Caco-2 (cell line): ENCODE measurements around the gene SLC22A23. TPM values are rescaled to one million over a fixed set of nuclear protein-coding genes. Genes with fewer than 3 reads are reported as not detected.
A peak's percentile ranks its signal among the peaks of the same experiment; 100 is the strongest.

ENCODE experiments used
- BruUV-seq: library from RNA; stranded (reverse); fragments of 400-500 nt; replicated peaks from 2 replicates; lab custom pipeline; 2021; lab: Mats Ljungman, UMichigan
- CTCF ChIA-PET: fragments of 300-600 bp; sonication (Branson Sonifier 250); formaldehyde crosslinking; loops from one replicate; lab custom pipeline; 2022; ENCODE audit warnings: antibody characterized with exemption; lab: Charles Lee
- POLR2A ChIA-PET: fragments of 300-600 bp; sonication (Branson Sonifier 250); formaldehyde crosslinking; loops from one replicate; lab custom pipeline; 2022; ENCODE audit warnings: antibody characterized with exemption; lab: Charles Lee
- DNase-seq, 2 experiments: peaks; one replicate each; pipeline versions ENCODE4 v3.0.0 to v3.0.0-alpha.2; 2020 to 2022
- H3K27me3 ChIP-seq: replicated peaks from 2 replicates; pipeline ENCODE4 v1.6.0; 2011; ENCODE audit warnings: low read length; ENCODE audit not compliant: control insufficient read depth, insufficient read depth
- H3K36me3 ChIP-seq: 2 replicates; pipeline ENCODE4 v1.5.1; 2011; ENCODE audit warnings: low read length; ENCODE audit not compliant: control insufficient read depth, insufficient read depth
- H3K4me1 ChIP-seq: fragments of 250-450 bp; sonication (Bioruptor Pico); 2 replicates; pipeline ENCODE4 v1.5.1; 2020; ENCODE audit warnings: mild to moderate bottlenecking
- H3K4me3 ChIP-seq: 2 replicates; pipeline ENCODE4 v1.5.1; 2011; ENCODE audit warnings: low read depth, mild to moderate bottlenecking, control low read depth, low read length
- H3K9me3 ChIP-seq: fragments of 250-450 bp; sonication (Bioruptor Pico); 2 replicates; pipeline ENCODE4 v1.5.1; 2020; ENCODE audit warnings: mild to moderate bottlenecking, moderate library complexity
- H3K27ac Mint-ChIP-seq: one replicate; pipeline ENCODE4 v1.8.0; 2022; ENCODE audit warnings: mixed read lengths; ENCODE audit not compliant: unreplicated experiment
- H3K27me3 Mint-ChIP-seq: one replicate; pipeline ENCODE4 v1.8.0; 2022; ENCODE audit warnings: mixed read lengths; ENCODE audit not compliant: insufficient read depth, unreplicated experiment
- H3K36me3 Mint-ChIP-seq: one replicate; pipeline ENCODE4 v1.8.0; 2022; ENCODE audit warnings: mild to moderate bottlenecking, mixed read lengths; ENCODE audit not compliant: insufficient read depth, unreplicated experiment
- H3K4me1 Mint-ChIP-seq: one replicate; pipeline ENCODE4 v1.8.0; 2022; ENCODE audit warnings: low read depth, mixed read lengths; ENCODE audit not compliant: unreplicated experiment
- H3K4me3 Mint-ChIP-seq: one replicate; pipeline ENCODE4 v1.8.0; 2022; ENCODE audit warnings: mild to moderate bottlenecking, moderate library complexity, mixed read lengths; ENCODE audit not compliant: unreplicated experiment
- H3K9me3 Mint-ChIP-seq: one replicate; pipeline ENCODE4 v1.8.0; 2022; ENCODE audit warnings: mixed read lengths; ENCODE audit not compliant: unreplicated experiment
- intact Hi-C: fragments of 100-400 bp; cut with micrococcal nuclease; formaldehyde crosslinking; loops from one replicate; pipeline ENCODE4 v1.10.0; 2022; ENCODE audit not compliant: unreplicated experiment
- total RNA-seq: library from RNA; stranded (reverse); gene quantifications from 2 replicates; pipeline ENCODE4 v1.2.3, GENCODE V29; 2022
- TF ChIP-seq, protein P1 (sequence below), 2 experiments: fragments of 200-600 bp in 1 of 2; IDR thresholded peaks; 1 replicate in 1 of 2; 2 replicates in 1 of 2; pipeline versions ENCODE4 v1.5.1 to v1.8.0; 2011 to 2022; ENCODE audit warnings: antibody characterized with exemption in 1 of 2, control low read depth in 1 of 2, inconsistent platforms in 1 of 2, low read depth in 1 of 2, low read length in 1 of 2, mild to moderate bottlenecking in 1 of 2, moderate library complexity in 1 of 2; ENCODE audit not compliant: insufficient read depth in 1 of 2, severe bottlenecking in 1 of 2, unreplicated experiment in 1 of 2

Gene SLC22A23
- total RNA-seq, 1 experiment from 2014 or later = 45.5 TPM

DNA sequence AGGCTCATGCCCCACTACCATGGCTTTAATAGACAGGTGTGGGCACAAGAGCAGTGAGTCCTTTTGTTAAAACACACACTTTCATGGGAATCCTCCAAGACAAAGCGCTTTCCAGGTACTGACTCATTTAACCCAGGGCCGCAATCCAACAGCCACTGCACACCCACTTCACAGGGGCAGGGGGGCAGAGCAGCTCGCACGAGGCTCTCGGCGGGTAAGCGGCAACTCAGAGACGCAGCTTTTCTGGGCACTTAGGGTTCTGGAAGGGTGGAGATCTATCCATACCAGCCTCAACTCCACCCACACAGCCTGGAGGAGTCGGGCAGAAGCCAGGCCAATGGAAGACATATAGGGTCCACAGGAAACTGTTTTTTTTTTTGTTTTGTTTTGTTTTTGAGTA is 169.5 kb downstream of the SLC22A23 start:
- Histone ChIP-seq H3K36me3 (no peaks in the 10 kb centered on the region; the same call in 1 of the 2 replicates), H3K27me3 (no peaks in the 10 kb centered on the region), H3K4me3 (no peak overlapping the region), H3K9me3 (no peaks in the 10 kb centered on the region), H3K4me1 (no peaks in the 10 kb centered on the region)
- POLR2A ChIA-PET = interaction anchor here (0.6 kb wide), 1 partner anchor 397 kb away, joined by 4 read pairs; no protein-coding TSS in a partner anchor
- H3K9me3 Mint-ChIP-seq = no peaks in the 10 kb centered on the region
- CTCF ChIA-PET = no interaction called here
- TF ChIP-seq, protein P1, sequence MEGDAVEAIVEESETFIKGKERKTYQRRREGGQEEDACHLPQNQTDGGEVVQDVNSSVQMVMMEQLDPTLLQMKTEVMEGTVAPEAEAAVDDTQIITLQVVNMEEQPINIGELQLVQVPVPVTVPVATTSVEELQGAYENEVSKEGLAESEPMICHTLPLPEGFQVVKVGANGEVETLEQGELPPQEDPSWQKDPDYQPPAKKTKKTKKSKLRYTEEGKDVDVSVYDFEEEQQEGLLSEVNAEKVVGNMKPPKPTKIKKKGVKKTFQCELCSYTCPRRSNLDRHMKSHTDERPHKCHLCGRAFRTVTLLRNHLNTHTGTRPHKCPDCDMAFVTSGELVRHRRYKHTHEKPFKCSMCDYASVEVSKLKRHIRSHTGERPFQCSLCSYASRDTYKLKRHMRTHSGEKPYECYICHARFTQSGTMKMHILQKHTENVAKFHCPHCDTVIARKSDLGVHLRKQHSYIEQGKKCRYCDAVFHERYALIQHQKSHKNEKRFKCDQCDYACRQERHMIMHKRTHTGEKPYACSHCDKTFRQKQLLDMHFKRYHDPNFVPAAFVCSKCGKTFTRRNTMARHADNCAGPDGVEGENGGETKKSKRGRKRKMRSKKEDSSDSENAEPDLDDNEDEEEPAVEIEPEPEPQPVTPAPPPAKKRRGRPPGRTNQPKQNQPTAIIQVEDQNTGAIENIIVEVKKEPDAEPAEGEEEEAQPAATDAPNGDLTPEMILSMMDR (IDR thresholded peaks at IDR 0.05; ENCODE audit: insufficient read depth in 1 of 2, low read depth in 1 of 2, low read length in 1 of 2, severe bottlenecking in 1 of 2, unreplicated experiment in 1 of 2) = no peak
- H3K4me1 Mint-ChIP-seq = no peaks in the 10 kb centered on the region
- no peaks in the 10 kb centered on the region for H3K27me3 Mint-ChIP-seq
- no peak overlapping the region for H3K27ac Mint-ChIP-seq
- BruUV-seq = no TSS peak
- DNase-seq = peak in 1 of 2 experiments; percentile 1
- no peak overlapping the region for H3K4me3 Mint-ChIP-seq
- peaks cover 60% of the 10 kb centered on the region for H3K36me3 Mint-ChIP-seq
- intact Hi-C loops = no loop called here

DNA sequence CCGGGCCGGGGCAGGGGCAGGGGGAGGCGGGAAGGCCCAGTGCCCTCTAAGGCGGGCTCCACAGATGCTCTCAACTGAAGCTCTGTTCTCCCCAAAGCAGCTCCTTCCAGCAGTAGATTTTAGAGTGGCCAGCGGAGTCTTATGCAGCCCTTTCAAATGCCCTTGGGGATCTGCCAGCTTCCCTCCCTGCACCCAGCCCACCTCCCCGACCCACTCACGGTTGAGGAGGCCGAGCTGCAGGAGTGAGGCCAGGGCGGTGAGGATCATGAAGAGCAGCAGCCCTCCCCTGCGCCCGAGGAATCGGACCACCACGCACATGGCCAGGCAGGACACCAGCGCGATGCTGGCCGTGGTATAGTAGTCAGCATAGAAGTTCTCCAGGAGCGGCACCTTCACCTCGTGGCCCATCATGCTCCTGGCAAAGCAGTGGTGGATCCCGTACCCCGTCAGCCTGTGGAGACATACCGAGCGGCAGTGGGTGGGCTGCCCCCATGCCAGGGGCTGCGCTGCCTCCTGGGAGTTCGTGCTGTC is 170.1 kb downstream of the SLC22A23 start:
- intact Hi-C loops = no loop called here
- Histone ChIP-seq H3K4me3 (no peak overlapping the region), H3K4me1 (no peaks in the 10 kb centered on the region), H3K36me3 (no peaks in the 10 kb centered on the region; the same call in 1 of the 2 replicates), H3K27me3 (no peaks in the 10 kb centered on the region), H3K9me3 (no peaks in the 10 kb centered on the region)
- no peaks in the 10 kb centered on the region for H3K9me3 Mint-ChIP-seq
- CTCF ChIA-PET = no interaction called here
- peak in 1 of 2 experiments; percentile 22 for DNase-seq
- H3K27me3 Mint-ChIP-seq = no peaks in the 10 kb centered on the region
- H3K4me1 Mint-ChIP-seq = no peaks in the 10 kb centered on the region
- no peak overlapping the region for H3K27ac Mint-ChIP-seq
- TF ChIP-seq, protein P1 (IDR thresholded peaks at IDR 0.05; ENCODE audit: insufficient read depth in 1 of 2, low read depth in 1 of 2, low read length in 1 of 2, severe bottlenecking in 1 of 2, unreplicated experiment in 1 of 2) = no peak
- POLR2A ChIA-PET = no interaction called here
- no peak overlapping the region for H3K4me3 Mint-ChIP-seq
- H3K36me3 Mint-ChIP-seq = peaks cover 61% of the 10 kb centered on the region
- no TSS peak for BruUV-seq

- TF ChIP-seq, protein P1 (IDR thresholded peaks at IDR 0.05; ENCODE audit: insufficient read depth in 1 of 2, low read depth in 1 of 2, low read length in 1 of 2, severe bottlenecking in 1 of 2, unreplicated experiment in 1 of 2) = no peak
- Mint-ChIP-seq H3K36me3 (peaks cover 64% of the 10 kb centered on the region), H3K4me3 (no peak overlapping the region), H3K4me1 (no peaks in the 10 kb centered on the region), H3K27me3 (no peaks in the 10 kb centered on the region), H3K27ac (no peak overlapping the region), H3K9me3 (no peaks in the 10 kb centered on the region)
- Histone ChIP-seq H3K4me1 (no peaks in the 10 kb centered on the region), H3K9me3 (no peaks in the 10 kb centered on the region), H3K36me3 (no peaks in the 10 kb centered on the region; the same call in 1 of the 2 replicates), H3K4me3 (no peak overlapping the region), H3K27me3 (no peaks in the 10 kb centered on the region)
- no peak for DNase-seq
- ChIA-PET CTCF (interaction anchor here (0.6 kb wide), 2 partner anchors 171 to 1553 kb away, joined by 3 to 5 read pairs; partner anchors contain the start of gene SLC22A23), POLR2A (no interaction called here)
- intact Hi-C loops = no loop called here
- no TSS peak for BruUV-seq
Observed at GRCh38 chr6:3285732-3286131, 171.1 kb downstream of the SLC22A23 start.
